ENCODE data around the gene CD99.

GRCh38 chrX:2698604-2699003 lies 7.5 kb downstream of the CD99 start:
- TF ChIP-seq EZH2 (IDR thresholded peaks at IDR 0.05; ENCODE audit: insufficient read depth, poor library complexity, severe bottlenecking) (no peak), EZH2phosphoT487 (IDR thresholded peaks at IDR 0.05; ENCODE audit: insufficient read depth, low read depth) (no peak)

Measured in GM23248 (cell line).